HG02571 (cell line): Measurements from ENCODE around the gene RBBP8.

Source experiments
- ATAC-seq: cut with Tn5 transposase; IDR thresholded peaks from one replicate; pipeline ENCODE4 v1.9.1; 2021; ENCODE audit warnings: mild to moderate bottlenecking, moderate library complexity; ENCODE audit not compliant: unreplicated experiment

RBBP8 gene

DNA sequence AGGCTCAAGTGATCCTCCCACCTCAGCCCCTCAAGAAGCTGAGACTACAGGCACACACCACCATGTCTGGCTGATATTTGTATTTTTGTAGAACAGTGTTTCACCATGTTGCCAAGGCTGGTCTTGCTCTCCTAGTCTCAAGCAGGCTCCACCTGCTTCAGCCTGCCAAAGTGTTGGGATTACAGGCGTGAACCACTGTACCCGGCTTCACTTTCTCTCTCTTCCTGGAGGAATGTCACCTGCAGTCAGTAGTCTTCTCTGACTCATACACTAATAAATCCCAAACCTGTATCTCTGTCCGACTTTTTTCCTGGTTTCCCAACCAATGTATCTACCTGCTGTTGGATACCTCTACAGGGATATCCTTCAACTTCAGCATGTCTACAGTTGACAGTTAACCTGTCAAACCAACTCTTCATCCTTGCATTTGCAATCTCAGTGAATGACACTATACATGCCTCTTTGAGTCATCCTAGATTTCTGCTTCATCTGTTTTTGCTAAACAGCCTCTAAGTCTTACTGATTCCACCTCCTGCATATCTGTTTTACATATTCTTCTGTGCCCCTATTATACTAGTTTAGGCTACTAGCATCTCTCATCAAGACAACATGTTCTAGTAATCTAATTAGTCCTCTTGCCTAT, 54.5 kb downstream of the RBBP8 start:
- no peak for ATAC-seq

- ATAC-seq: no peak
Measured at GRCh38 chr18:22988208-22988607, 55.1 kb downstream of the RBBP8 start.

- ATAC-seq: no peak
Measured at GRCh38 chr18:22998344-22998743, 65.2 kb downstream of the RBBP8 start.

GRCh38 chr18:22999212-22999611, 66.1 kb downstream of the RBBP8 start:
- no peak for ATAC-seq

DNA sequence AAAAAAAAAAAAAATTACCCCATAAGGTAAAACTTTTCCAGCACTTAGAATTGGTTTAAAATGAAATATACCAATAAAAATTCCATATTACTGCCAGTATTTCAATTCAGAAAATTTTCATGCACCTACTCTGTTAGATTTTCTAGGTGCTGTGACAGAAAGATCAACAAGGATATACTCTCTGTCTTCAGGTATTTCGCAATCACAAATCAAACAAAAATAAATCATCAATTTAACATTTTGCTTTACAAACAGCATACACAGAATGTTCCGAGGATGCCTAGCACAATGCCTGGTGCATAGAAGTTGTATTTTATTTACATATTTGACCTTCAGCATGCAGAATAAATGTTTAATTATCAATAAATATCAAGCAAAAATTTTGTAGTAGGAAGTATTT, 66.5 kb downstream of the RBBP8 start:
- ATAC-seq: no peak

GRCh38 chr18:23003289-23003688, 70.2 kb downstream of the RBBP8 start:
- no peak for ATAC-seq

GRCh38 chr18:23012249-23012648, 79.1 kb downstream of the RBBP8 start:
- ATAC-seq: no peak

- ATAC-seq: no peak
Measured at GRCh38 chr18:23020555-23021294, 87.6 kb downstream of the RBBP8 start.

DNA sequence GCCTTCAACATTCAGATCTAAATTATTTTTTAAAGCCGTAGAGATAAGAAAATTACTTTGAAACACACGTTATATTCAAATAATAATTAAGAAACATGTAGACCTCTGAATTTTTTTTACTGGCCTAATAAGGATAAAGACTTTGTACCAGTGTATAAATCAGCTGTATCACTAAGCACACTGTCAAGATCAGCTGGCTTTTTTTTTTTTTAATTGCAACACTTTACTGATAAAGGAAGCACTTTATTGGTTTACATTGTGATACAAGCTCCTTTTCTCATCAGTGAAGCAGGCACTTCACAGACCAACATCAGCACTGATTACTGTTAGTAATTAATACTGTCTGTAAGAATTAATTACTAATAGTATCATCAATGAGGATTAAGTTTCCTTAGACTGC, 88.5 kb downstream of the RBBP8 start:
- ATAC-seq: no peak

GRCh38 chr18:23032030-23032582, 99.0 kb downstream of the RBBP8 start:
- no peak for ATAC-seq

DNA sequence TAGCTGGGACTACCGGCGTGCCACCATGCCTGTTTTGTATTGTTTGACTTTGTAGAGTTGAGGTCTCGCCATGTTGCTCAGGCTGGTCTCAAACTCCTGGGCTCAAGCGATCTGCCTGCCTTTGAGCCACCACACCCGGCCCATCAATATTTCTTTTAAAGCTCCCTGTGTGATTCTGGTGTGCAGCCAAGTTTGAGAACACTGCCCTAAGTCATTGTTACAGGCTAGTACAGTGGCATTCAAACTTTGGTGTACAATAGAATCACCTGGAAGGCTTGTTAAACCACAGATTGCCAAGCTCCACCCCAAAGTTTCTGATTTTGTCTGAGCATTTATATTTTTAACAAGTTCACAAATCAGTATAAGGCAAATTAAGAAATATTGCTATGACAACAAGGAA, 99.9 kb downstream of the RBBP8 start:
- no peak for ATAC-seq

DNA sequence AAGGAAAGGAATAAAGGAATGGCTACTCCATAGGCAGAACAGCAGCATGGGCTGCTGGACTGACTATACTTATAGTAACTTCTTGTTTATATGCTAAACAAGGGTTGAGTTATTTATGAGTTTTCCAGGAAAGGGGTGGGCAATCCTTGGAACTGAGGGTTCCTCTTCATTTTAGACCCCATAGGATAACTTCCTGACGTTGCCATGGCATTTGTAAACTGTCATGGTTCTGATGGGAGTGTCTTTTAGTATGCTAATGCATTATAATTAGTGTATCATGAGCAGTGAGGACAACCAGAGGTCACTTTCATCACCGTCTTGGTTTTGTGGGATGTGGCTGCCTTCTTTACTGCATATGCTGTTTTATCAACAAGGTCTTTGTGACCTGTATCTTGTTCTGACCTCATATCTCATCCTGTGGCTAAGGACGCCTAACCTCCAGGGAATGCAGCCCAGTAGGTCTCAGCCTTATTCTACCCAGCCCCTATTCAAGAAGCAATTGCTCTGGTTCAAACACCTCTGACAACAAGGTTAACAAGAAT, 103.6 kb downstream of the RBBP8 start:
- no peak for ATAC-seq

GRCh38 chr18:23037646-23038045, 104.5 kb downstream of the RBBP8 start:
- no peak for ATAC-seq

DNA sequence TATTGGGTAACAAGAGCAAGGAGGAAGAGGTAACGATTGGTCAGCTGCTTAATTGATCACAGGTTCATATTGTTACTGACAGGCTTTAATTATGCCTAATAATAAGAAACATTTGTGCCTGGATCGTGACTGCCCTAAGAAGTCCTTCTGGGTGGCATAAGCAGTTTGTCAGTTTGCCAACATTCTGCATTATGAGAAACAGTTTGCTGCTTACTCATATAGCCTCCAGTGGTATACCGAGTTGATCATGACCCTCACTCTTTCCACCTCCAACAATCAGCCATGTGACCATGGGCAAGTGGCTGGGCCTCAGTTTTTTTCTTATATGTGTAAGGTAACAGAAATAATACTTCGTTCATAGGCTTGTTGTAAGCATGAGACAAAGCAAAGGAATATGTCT, 105.6 kb downstream of the RBBP8 start:
- no peak for ATAC-seq

DNA sequence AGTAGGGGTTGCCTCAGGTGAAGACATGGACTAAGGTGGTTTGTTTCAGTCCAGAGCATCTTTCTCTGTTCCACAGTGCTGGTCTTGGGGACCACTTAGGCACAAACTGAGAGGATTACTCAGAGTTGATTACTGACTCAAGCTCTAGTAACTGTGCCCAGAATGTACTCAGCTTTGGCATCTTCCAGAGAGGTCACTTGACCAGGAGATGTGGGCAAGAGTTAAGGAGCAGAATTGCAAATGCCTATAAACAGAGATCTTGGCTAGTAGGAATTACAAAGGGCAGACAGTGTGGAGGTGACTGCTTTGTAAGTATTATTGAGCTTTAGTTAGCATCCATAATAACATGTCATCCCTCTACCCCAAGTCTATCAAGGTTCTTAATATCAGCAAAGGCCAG, 109.0 kb downstream of the RBBP8 start:
- ATAC-seq: no peak

DNA sequence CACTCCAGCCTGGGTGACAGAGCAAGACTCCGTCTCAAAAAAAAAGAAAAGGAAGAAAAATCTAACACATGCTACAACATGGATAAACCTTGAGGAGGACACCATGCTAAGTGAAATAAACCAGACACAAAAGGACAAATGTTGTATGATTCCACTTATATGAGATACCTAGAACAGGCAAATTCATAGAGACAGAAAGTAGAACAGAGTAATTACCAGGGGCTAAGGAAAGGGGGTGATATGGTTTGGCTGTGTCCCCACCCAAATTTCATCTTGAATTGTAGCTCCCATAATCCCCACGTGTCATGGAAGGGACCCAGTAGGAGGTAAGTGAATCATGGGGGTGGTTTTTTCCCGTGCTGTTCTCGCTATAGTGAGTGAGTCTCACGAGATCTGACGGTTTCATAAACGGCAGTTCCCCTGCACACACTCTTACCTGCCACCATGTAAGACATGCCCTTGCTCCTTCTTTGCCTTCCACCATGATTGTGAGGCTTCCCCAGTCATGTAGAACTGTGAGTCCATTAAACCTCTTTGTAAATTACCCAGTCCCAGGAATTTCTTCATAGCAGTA, 110.8 kb downstream of the RBBP8 start:
- ATAC-seq: no peak

DNA sequence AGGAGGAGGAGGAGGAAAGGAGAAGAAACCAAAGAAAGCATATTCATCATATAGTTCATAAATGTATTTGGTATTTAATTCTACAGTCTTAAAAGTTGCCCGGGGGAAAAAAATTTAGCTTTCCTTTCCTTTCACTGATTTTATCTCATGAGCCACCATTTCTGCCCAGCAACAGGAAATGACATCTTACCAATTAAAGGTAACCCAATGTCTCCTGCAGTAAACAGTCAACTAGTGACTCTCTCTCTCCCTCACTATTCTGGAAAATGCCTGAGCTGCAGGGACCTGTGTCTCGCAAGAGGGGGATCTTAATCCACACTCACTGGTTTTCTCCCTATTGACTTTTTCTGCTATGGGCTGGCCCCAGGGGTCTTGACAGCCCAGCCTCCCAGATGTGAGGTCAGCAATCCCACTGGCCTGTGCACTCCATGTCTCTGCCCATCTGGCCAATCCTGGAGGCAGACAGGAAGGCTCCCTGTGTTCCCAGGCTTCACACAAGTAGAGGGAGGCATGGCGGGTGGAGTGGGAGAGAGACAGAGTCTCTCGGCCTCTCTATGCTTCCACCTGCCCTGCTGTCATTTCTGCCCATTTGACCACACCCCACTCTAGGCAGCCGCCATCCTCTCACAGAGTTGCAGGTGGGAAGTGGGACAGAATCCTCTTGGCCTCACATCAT, 116.7 kb downstream of the RBBP8 start:
- ATAC-seq: no peak

GRCh38 chr18:23053776-23054457, 120.8 kb downstream of the RBBP8 start:
- no peak for ATAC-seq

- no peak for ATAC-seq
Measured at GRCh38 chr18:23054553-23054952, 121.4 kb downstream of the RBBP8 start.

DNA sequence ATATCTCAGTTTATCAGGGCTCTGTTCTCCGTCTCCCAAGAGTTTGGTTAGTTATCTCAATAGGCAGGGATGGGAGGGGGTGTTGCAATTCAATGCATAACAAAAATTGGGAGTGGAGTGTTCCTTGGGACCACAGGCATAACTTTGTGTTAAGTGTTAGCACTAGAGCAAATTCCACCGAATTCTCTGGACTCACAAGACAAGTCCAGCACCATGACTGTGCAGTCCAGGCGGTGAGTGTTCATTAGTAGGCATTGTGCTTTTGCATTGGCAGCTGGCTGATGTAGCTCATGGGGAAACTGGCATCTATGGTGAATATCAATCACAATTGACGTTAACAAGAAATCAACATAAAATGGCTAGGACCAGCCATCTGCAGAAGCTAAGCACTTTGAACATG, 123.2 kb downstream of the RBBP8 start:
- ATAC-seq: no peak

DNA sequence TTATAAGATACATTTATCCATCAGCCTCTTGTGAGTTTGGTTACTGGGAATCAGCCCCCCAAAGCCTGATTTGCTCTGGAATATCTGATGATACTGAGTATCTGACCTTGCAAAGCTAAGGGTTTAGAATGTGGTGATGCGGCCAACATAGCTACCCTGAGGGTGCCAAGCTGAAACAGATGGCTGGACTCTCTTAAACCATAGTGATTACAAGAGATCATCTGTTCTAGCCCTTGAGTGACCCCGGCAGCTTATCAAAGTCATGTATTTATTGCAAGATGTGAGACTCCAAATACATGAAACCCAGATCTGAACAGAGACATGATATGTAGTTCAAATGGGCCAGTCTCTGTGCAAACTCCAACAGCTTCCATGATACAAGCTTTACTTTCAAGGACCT, 124.0 kb downstream of the RBBP8 start:
- ATAC-seq: no peak
